ENCODE results near the gene PTPDC1. TPM values are rescaled to one million over a fixed set of nuclear protein-coding genes. Genes with fewer than 3 reads are reported as not detected.

The PTPDC1 gene, protein sequence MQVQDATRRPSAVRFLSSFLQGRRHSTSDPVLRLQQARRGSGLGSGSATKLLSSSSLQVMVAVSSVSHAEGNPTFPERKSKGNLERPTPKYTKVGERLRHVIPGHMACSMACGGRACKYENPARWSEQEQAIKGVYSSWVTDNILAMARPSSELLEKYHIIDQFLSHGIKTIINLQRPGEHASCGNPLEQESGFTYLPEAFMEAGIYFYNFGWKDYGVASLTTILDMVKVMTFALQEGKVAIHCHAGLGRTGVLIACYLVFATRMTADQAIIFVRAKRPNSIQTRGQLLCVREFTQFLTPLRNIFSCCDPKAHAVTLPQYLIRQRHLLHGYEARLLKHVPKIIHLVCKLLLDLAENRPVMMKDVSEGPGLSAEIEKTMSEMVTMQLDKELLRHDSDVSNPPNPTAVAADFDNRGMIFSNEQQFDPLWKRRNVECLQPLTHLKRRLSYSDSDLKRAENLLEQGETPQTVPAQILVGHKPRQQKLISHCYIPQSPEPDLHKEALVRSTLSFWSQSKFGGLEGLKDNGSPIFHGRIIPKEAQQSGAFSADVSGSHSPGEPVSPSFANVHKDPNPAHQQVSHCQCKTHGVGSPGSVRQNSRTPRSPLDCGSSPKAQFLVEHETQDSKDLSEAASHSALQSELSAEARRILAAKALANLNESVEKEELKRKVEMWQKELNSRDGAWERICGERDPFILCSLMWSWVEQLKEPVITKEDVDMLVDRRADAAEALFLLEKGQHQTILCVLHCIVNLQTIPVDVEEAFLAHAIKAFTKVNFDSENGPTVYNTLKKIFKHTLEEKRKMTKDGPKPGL
- polyA plus RNA-seq (2013, experiment 1 of 4) = 6.8 TPM
- polyA plus RNA-seq (2013, experiment 2 of 4) = 6.2 TPM
- polyA plus RNA-seq (2013, experiment 3 of 4) = 6.7 TPM
- polyA plus RNA-seq (2013, experiment 4 of 4) = 6.9 TPM

DNA sequence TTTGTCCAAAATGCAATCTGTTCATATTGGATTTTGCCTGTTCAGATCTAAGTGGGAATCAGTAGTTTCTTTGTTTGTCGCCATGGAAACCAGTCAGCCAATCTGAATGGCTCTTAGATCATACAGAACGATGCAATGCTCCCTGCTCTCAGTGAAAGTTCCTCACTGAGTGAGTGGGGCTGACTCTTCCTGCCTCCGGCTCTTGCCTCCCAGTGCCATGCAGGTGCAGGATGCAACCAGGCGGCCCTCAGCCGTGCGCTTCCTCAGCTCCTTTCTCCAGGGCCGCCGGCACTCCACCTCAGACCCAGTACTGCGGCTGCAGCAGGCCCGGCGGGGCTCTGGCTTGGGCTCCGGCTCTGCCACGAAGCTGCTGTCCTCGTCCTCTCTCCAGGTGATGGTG is at the start of gene PTPDC1:
PTPDC1 (plus strand) TSS at position 151 of the 400 bp plus-strand sequence; CDS start at position 218, 67 bp downstream.
- Histone ChIP-seq H3K36me3 (ENCODE audit: control insufficient read depth, insufficient read depth, low read length) (no peaks in the 10 kb centered on the region), H3K27ac (ENCODE audit: insufficient read depth, low read depth, low read length, poor library complexity, severe bottlenecking) (no peak within 1 kb of the TSS), H3K9me3 (ENCODE audit: control insufficient read depth, low read length) (no peaks in the 10 kb centered on the region), H3K4me1 (ENCODE audit: control insufficient read depth, insufficient read depth, low read length) (peaks cover 14% of the 10 kb centered on the region), H3K27me3 (ENCODE audit: control insufficient read depth, insufficient read depth, low read length, poor library complexity, severe bottlenecking) (no peaks in the 10 kb centered on the region), H3K4me3 (ENCODE audit: insufficient read depth, low read depth, low read length) (peak within 1 kb of the TSS; percentile 0)
- WGBS, 2 experiments = 15 to 21% methylated on average over 14 of the region's 14 CpGs

DNA sequence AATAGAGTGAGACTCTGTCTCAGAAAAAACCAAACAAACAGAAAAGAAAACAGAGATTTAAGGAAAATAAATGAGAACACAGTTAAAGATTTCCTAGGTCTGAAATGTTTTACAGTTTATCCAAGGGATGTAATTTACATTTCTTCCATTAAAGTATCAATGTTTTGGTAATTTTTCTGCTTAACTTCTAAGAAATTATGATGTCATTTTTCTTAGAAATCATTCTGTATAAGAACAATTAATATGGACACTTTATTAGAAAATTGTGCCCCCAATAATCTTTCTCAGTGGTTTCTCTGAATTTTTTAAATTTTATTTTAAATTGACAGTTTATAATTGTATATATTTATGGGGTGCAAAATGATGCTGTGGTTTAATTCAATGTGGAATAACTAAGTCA is 49.8 kb upstream of the PTPDC1 start:
- Histone ChIP-seq H3K36me3 (ENCODE audit: control insufficient read depth, insufficient read depth, low read length) (no peaks in the 10 kb centered on the region), H3K4me1 (ENCODE audit: control insufficient read depth, insufficient read depth, low read length) (no peaks in the 10 kb centered on the region), H3K9me3 (ENCODE audit: control insufficient read depth, low read length) (no peaks in the 10 kb centered on the region), H3K27me3 (ENCODE audit: control insufficient read depth, insufficient read depth, low read length, poor library complexity, severe bottlenecking) (peaks cover 16% of the 10 kb centered on the region), H3K4me3 (ENCODE audit: insufficient read depth, low read depth, low read length) (no peak overlapping the region), H3K27ac (ENCODE audit: insufficient read depth, low read depth, low read length, poor library complexity, severe bottlenecking) (no peak overlapping the region)

DNA sequence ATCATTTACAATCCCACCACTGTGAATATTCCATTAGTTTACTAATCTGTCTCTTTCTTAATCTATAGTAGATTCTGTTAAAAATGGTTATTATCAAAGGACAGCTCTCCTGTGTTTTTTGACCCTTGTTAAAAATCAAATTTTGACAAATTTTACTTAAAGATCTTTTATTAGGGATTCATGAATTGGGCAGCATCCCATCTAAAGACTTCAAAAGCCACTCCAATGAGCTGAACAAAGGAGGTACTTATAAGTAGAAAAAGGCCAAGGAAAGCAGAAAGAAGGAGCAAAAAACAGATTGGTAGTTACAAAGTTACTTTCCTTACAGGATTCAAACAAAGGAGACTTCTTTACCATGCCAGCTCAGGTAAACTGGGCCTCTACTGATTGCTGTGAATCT is 44.5 kb upstream of the PTPDC1 start:
- Histone ChIP-seq H3K4me1 (ENCODE audit: control insufficient read depth, insufficient read depth, low read length) (no peaks in the 10 kb centered on the region), H3K27me3 (ENCODE audit: control insufficient read depth, insufficient read depth, low read length, poor library complexity, severe bottlenecking) (no peaks in the 10 kb centered on the region)

DNA sequence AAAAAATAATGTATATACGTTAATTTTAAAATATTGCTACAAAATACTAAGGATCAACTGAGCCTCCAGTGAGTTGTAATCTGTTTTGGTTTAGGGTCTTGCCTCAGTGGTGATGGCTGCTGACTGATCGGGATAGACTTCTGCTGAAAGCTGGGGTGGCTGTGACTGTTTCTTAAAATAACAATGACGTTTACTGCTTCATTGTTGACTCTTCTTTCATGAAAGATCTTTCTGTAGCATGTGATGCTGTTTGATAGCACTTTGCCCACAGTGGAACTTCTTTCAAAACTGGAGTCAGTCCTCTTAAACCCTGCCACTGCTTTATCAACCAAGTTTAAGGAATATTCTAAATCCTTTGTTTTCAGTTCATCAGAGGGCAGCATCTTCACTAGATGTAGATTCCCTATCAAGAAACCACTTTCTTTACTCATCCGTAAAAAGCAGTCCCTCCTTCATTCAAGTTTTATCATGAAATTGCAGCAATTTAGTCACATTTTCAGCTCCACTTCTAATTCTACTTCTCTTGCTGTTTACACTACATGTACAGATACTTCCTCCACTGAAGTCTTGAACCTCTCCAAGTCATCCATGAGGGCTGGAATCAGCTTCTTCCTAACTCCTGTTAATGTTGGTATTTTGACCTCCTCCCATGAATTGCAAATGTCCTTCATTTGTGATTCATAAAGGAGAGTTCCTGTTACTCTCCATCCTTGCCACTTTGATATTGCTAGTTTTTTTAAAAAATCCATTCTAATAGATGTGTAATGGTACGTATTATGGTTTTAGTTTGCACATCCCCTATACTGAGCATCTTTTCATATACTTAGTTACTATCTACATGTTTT is 41.5 kb upstream of the PTPDC1 start:
- H3K27me3 ChIP-seq (ENCODE audit: control insufficient read depth, insufficient read depth, low read length, poor library complexity, severe bottlenecking) = no peaks in the 10 kb centered on the region
- H3K4me1 ChIP-seq (ENCODE audit: control insufficient read depth, insufficient read depth, low read length) = no peaks in the 10 kb centered on the region
- H3K9me3 ChIP-seq (ENCODE audit: control insufficient read depth, low read length) = no peaks in the 10 kb centered on the region
- H3K36me3 ChIP-seq (ENCODE audit: control insufficient read depth, insufficient read depth, low read length) = no peaks in the 10 kb centered on the region
- WGBS, 2 experiments = 79 to 83% methylated on average over 3 to 4 of the region's 5 CpGs
- H3K27ac ChIP-seq (ENCODE audit: insufficient read depth, low read depth, low read length, poor library complexity, severe bottlenecking) = no peak overlapping the region
- H3K4me3 ChIP-seq (ENCODE audit: insufficient read depth, low read depth, low read length) = no peak overlapping the region

More for the DNA sequence above, 44.5 kb upstream of the PTPDC1 start:
- no peaks in the 10 kb centered on the region for H3K9me3 ChIP-seq (ENCODE audit: control insufficient read depth, low read length)
- H3K4me3 ChIP-seq (ENCODE audit: insufficient read depth, low read depth, low read length) = no peak overlapping the region
- no peak overlapping the region for H3K27ac ChIP-seq (ENCODE audit: insufficient read depth, low read depth, low read length, poor library complexity, severe bottlenecking)
- H3K36me3 ChIP-seq (ENCODE audit: control insufficient read depth, insufficient read depth, low read length) = no peaks in the 10 kb centered on the region

DNA sequence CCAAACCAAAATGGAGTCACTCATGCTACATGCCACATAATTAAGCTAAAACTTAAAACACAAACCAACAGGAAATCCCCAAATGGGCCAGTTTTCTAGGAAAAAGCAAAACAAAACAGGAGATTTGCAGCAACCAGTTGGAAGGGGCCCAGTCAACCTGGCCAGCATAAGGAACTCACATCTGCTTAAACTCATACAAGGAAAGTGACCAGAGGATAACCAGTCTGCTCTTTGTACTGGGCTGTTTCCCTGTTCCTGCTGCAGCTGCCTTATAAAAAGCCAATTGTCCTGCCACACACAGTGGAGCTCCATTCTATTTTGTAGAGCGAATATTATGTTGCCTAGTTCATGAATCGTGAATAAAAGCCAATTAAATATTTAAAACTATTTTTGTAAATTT is 29.5 kb upstream of the PTPDC1 start:
- Histone ChIP-seq H3K9me3 (ENCODE audit: control insufficient read depth, low read length) (no peaks in the 10 kb centered on the region), H3K27ac (ENCODE audit: insufficient read depth, low read depth, low read length, poor library complexity, severe bottlenecking) (no peak overlapping the region), H3K4me3 (ENCODE audit: insufficient read depth, low read depth, low read length) (no peak overlapping the region), H3K36me3 (ENCODE audit: control insufficient read depth, insufficient read depth, low read length) (no peaks in the 10 kb centered on the region), H3K4me1 (ENCODE audit: control insufficient read depth, insufficient read depth, low read length) (no peaks in the 10 kb centered on the region), H3K27me3 (ENCODE audit: control insufficient read depth, insufficient read depth, low read length, poor library complexity, severe bottlenecking) (no peaks in the 10 kb centered on the region)
- no CpG with 5 or more reads among the region's 2 CpGs for WGBS, 2 experiments

DNA sequence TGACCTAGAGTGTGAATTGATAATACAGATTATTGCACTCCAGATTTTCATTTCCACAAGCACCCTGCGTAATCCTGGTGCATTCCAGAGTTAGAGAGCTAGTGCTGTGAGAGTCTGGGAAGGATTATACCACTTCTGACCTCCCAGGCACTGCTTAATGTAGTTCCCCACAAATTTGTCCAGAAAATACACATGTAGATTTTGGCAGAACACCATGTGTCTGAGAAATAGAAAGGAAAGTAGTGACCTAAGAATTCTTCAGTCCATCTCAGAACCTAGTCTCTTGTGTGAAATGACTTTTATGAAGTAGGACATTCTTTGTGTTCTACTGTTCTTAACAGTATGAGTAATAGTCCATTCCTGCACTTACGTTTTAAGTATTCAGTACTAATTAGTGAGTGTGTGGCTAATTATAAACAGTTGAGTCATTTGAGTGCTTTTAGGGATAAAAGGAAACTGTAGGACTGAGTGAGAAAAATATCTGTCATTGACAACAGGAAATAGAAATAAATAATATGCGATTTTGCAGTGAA is 27.8 kb upstream of the PTPDC1 start:
- Histone ChIP-seq H3K4me3 (ENCODE audit: insufficient read depth, low read depth, low read length) (no peak overlapping the region), H3K4me1 (ENCODE audit: control insufficient read depth, insufficient read depth, low read length) (no peaks in the 10 kb centered on the region), H3K27me3 (ENCODE audit: control insufficient read depth, insufficient read depth, low read length, poor library complexity, severe bottlenecking) (no peaks in the 10 kb centered on the region), H3K36me3 (ENCODE audit: control insufficient read depth, insufficient read depth, low read length) (no peaks in the 10 kb centered on the region), H3K27ac (ENCODE audit: insufficient read depth, low read depth, low read length, poor library complexity, severe bottlenecking) (no peak overlapping the region), H3K9me3 (ENCODE audit: control insufficient read depth, low read length) (no peaks in the 10 kb centered on the region)
- 86 to 95% methylated on average over 3 of the region's 3 CpGs for WGBS, 2 experiments

DNA sequence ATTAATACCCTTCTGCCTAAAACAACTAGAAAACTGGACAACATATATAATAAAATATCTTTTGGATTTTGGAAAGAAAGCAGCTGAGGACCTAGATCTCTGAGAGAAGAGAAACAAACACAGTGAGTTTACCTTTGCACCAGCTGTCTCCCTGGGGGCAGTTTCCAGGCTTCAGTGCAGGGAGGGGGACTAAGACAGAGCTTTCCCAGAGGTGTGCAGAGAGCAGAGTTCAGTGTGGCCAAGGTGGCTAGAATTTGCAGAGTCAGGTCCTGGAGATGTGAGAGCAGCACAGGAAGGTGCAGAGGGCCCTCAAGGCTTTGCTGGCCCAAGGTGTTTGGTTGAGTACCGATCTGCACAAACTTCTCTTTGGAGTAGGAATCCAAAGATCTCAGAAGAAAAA is 26.3 kb upstream of the PTPDC1 start:
- Histone ChIP-seq H3K27ac (ENCODE audit: insufficient read depth, low read depth, low read length, poor library complexity, severe bottlenecking) (no peak overlapping the region), H3K4me3 (ENCODE audit: insufficient read depth, low read depth, low read length) (no peak overlapping the region), H3K9me3 (ENCODE audit: control insufficient read depth, low read length) (no peaks in the 10 kb centered on the region), H3K4me1 (ENCODE audit: control insufficient read depth, insufficient read depth, low read length) (no peaks in the 10 kb centered on the region), H3K36me3 (ENCODE audit: control insufficient read depth, insufficient read depth, low read length) (no peaks in the 10 kb centered on the region), H3K27me3 (ENCODE audit: control insufficient read depth, insufficient read depth, low read length, poor library complexity, severe bottlenecking) (no peaks in the 10 kb centered on the region)
- 92 to 97% methylated on average over 1 of the region's 1 CpG for WGBS, 2 experiments

DNA sequence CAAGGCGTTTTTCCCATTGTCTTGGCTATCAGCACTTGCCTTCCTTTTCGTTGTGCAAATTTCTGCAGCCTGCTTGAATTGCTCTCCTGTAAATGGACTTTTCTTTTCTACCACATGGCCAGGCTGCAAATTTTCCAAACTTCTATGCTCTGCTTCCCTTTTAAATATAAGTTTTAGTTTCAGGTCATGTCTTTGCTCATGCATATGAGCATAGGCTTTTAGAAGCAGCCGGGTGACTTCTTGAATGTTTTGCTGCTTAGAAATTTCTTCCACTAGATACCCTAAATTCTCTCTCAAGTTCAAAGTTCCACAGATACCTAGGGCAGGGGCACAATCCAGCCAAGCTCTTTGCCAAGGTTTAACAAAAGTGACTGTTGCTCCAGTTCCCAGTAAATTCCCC is 22.4 kb upstream of the PTPDC1 start:
- no peaks in the 10 kb centered on the region for H3K4me1 ChIP-seq (ENCODE audit: control insufficient read depth, insufficient read depth, low read length)
- no peaks in the 10 kb centered on the region for H3K36me3 ChIP-seq (ENCODE audit: control insufficient read depth, insufficient read depth, low read length)
- H3K9me3 ChIP-seq (ENCODE audit: control insufficient read depth, low read length) = no peaks in the 10 kb centered on the region
- H3K27me3 ChIP-seq (ENCODE audit: control insufficient read depth, insufficient read depth, low read length, poor library complexity, severe bottlenecking) = no peaks in the 10 kb centered on the region
- WGBS, 2 experiments = 94 to 95% methylated on average over 3 of the region's 3 CpGs
- H3K4me3 ChIP-seq (ENCODE audit: insufficient read depth, low read depth, low read length) = no peak overlapping the region
- H3K27ac ChIP-seq (ENCODE audit: insufficient read depth, low read depth, low read length, poor library complexity, severe bottlenecking) = no peak overlapping the region

DNA sequence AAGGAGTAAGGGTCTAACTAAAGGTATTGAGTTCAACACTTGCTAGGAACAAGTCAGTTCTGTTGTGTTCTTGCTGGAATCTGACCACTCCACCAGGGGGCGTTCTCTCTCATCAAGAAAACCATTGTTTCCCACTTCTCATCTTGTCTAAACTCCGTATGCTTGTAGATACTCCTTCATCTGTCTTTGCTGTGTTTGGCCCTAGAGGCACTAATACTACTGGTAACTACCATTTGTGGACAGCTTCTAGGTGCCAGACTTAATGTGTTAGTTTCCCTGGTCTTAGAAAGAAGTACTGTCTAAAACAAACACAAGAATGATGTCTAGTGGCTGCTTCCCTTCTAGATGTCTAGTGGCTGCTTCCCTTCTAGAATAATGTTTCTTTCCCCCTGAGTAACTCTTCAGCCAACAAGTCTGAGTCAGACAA is 18.7 kb upstream of the PTPDC1 start:
- 17 to 20% methylated on average over 2 of the region's 2 CpGs for WGBS, 2 experiments
- no peaks in the 10 kb centered on the region for H3K4me1 ChIP-seq (ENCODE audit: control insufficient read depth, insufficient read depth, low read length)

More for the DNA sequence above, 18.7 kb upstream of the PTPDC1 start:
- no peaks in the 10 kb centered on the region for H3K36me3 ChIP-seq (ENCODE audit: control insufficient read depth, insufficient read depth, low read length)
- no peak overlapping the region for H3K27ac ChIP-seq (ENCODE audit: insufficient read depth, low read depth, low read length, poor library complexity, severe bottlenecking)
- no peaks in the 10 kb centered on the region for H3K27me3 ChIP-seq (ENCODE audit: control insufficient read depth, insufficient read depth, low read length, poor library complexity, severe bottlenecking)
- no peak overlapping the region for H3K4me3 ChIP-seq (ENCODE audit: insufficient read depth, low read depth, low read length)
- H3K9me3 ChIP-seq (ENCODE audit: control insufficient read depth, low read length) = no peaks in the 10 kb centered on the region
